NCI-H187 treated with DMSO at 0.1 percent for 48 hours (cell line): ENCODE results near the gene FBXL13.

ENCODE experiments used
- DNase-seq: peaks from one replicate; lab custom pipeline; 2025; lab: John Stamatoyannopoulos, UW

Gene FBXL13

GRCh38 chr7:102895602-102896001 is 179.0 kb downstream of the FBXL13 start:
- no peak for DNase-seq

- no peak for DNase-seq
Measured at GRCh38 chr7:102892631-102893278, 181.8 kb downstream of the FBXL13 start.

GRCh38 chr7:102891693-102892261 is 182.8 kb downstream of the FBXL13 start:
- DNase-seq: no peak

- DNase-seq: no peak
Measured at GRCh38 chr7:102890971-102891692, 183.5 kb downstream of the FBXL13 start.

GRCh38 chr7:102890292-102890970 is 184.2 kb downstream of the FBXL13 start:
- no peak for DNase-seq

- no peak for DNase-seq
Measured at GRCh38 chr7:102889851-102890250, 184.7 kb downstream of the FBXL13 start.

- DNase-seq: no peak
Measured at GRCh38 chr7:102888561-102889233, 185.9 kb downstream of the FBXL13 start.

GRCh38 chr7:102883098-102883860 is 191.3 kb downstream of the FBXL13 start:
- no peak for DNase-seq

GRCh38 chr7:102875700-102876295 is 198.8 kb downstream of the FBXL13 start:
- DNase-seq: no peak

- no peak for DNase-seq
Measured at GRCh38 chr7:102874966-102875365, 199.6 kb downstream of the FBXL13 start.

- no peak for DNase-seq
Measured at GRCh38 chr7:102874166-102874829, 200.3 kb downstream of the FBXL13 start.

GRCh38 chr7:102873470-102874165 is 201.0 kb downstream of the FBXL13 start:
- no peak for DNase-seq

GRCh38 chr7:102872460-102872859 is 202.1 kb downstream of the FBXL13 start:
- DNase-seq: no peak

- DNase-seq: no peak
Measured at GRCh38 chr7:102869195-102869594, 205.4 kb downstream of the FBXL13 start.

GRCh38 chr7:102866535-102867215 is 207.9 kb downstream of the FBXL13 start:
- no peak for DNase-seq

- DNase-seq: no peak
Measured at GRCh38 chr7:102864958-102865357, 209.6 kb downstream of the FBXL13 start.

GRCh38 chr7:102860351-102860811 is 214.2 kb downstream of the FBXL13 start:
- DNase-seq: no peak

- DNase-seq: no peak
Measured at GRCh38 chr7:102859799-102860125, 214.8 kb downstream of the FBXL13 start.

GRCh38 chr7:102859084-102859798 is 215.4 kb downstream of the FBXL13 start:
- no peak for DNase-seq
